ES-I3 (cell line): ENCODE results near the gene NUDT22.

Experiments
- H3K36me3 ChIP-seq: 2 replicates; pipeline ENCODE4 v1.6.1; 2013; ENCODE audit warnings: mild to moderate bottlenecking, low read length, control low read depth, moderate library complexity; ENCODE audit not compliant: insufficient read depth
- H3K4me1 ChIP-seq: 2 replicates; pipeline ENCODE4 v1.6.1; 2013; ENCODE audit warnings: mild to moderate bottlenecking, control low read depth, low read length; ENCODE audit not compliant: insufficient read depth
- H3K9ac ChIP-seq: 2 replicates; pipeline ENCODE4 v1.6.1; 2013; ENCODE audit warnings: low read depth, mild to moderate bottlenecking, low read length, moderate library complexity
- H3K9me3 ChIP-seq: 2 replicates; pipeline ENCODE4 v1.6.1; 2013; ENCODE audit warnings: mild to moderate bottlenecking, low read length, moderate library complexity; ENCODE audit not compliant: control insufficient read depth, insufficient read depth

NUDT22 gene

GRCh38 chr11:64267207-64267945, 41.3 kb downstream of the NUDT22 start:
- Histone ChIP-seq H3K36me3 (no peaks in the 10 kb centered on the region; the same call in none of the 2 replicates), H3K9ac (no peak overlapping the region), H3K9me3 (no peaks in the 10 kb centered on the region), H3K4me1 (peaks cover 14% of the 10 kb centered on the region; the same call in 1 of the 2 replicates)

- H3K4me1 ChIP-seq = peaks cover 12% of the 10 kb centered on the region; the same call in 1 of the 2 replicates
- no peaks in the 10 kb centered on the region for H3K9me3 ChIP-seq
- peak overlapping the region; percentile 88 for H3K9ac ChIP-seq
- H3K36me3 ChIP-seq = no peaks in the 10 kb centered on the region; the same call in 1 of the 2 replicates
Observed at GRCh38 chr11:64268025-64268892, 42.2 kb downstream of the NUDT22 start.

GRCh38 chr11:64268893-64269539, 42.9 kb downstream of the NUDT22 start:
- Histone ChIP-seq H3K9ac (peak overlapping the region; percentile 88), H3K9me3 (no peaks in the 10 kb centered on the region), H3K36me3 (no peaks in the 10 kb centered on the region; the same call in 1 of the 2 replicates), H3K4me1 (peaks cover 5% of the 10 kb centered on the region; the same call in 1 of the 2 replicates)

GRCh38 chr11:64269540-64270220, 43.6 kb downstream of the NUDT22 start:
- peak overlapping the region; percentile 88 for H3K9ac ChIP-seq
- H3K36me3 ChIP-seq = no peaks in the 10 kb centered on the region; the same call in 1 of the 2 replicates
- H3K9me3 ChIP-seq = no peaks in the 10 kb centered on the region

GRCh38 chr11:64275031-64275800, 49.1 kb downstream of the NUDT22 start:
- Histone ChIP-seq H3K9ac (no peak overlapping the region), H3K36me3 (no peaks in the 10 kb centered on the region), H3K9me3 (no peaks in the 10 kb centered on the region), H3K4me1 (peaks cover 8% of the 10 kb centered on the region; the same call in 1 of the 2 replicates)

More at GRCh38 chr11:64269540-64270220, 43.6 kb downstream of the NUDT22 start:
- H3K4me1 ChIP-seq = peaks cover 5% of the 10 kb centered on the region; the same call in 1 of the 2 replicates

GRCh38 chr11:64275841-64276240, 49.8 kb downstream of the NUDT22 start:
- Histone ChIP-seq H3K9me3 (no peaks in the 10 kb centered on the region), H3K4me1 (peaks cover 8% of the 10 kb centered on the region; the same call in 1 of the 2 replicates), H3K36me3 (no peaks in the 10 kb centered on the region), H3K9ac (no peak overlapping the region)

GRCh38 chr11:64276653-64277431, 50.8 kb downstream of the NUDT22 start:
- peaks cover 8% of the 10 kb centered on the region; the same call in 1 of the 2 replicates for H3K4me1 ChIP-seq
- H3K9me3 ChIP-seq = no peaks in the 10 kb centered on the region
- H3K36me3 ChIP-seq = no peaks in the 10 kb centered on the region
- no peak overlapping the region for H3K9ac ChIP-seq

GRCh38 chr11:64278576-64279190, 52.6 kb downstream of the NUDT22 start:
- Histone ChIP-seq H3K9ac (no peak overlapping the region), H3K36me3 (no peaks in the 10 kb centered on the region; the same call in 1 of the 2 replicates), H3K9me3 (no peaks in the 10 kb centered on the region), H3K4me1 (peaks cover 8% of the 10 kb centered on the region; the same call in 1 of the 2 replicates)
